ENCODE data around the gene CDK2AP2. TPM values are rescaled to one million over a fixed set of nuclear protein-coding genes. Genes with fewer than 3 reads are reported as not detected.
A peak's percentile ranks its signal among the peaks of the same experiment; 100 is the strongest.

Gene CDK2AP2
- total and polyA plus RNA-seq, 10 of the 15 experiments (the other 5 are each of a cell fraction or from before 2014, with no cell fraction given) = 8.0 to 177 (median 40.9) TPM

GRCh38 chr11:67504950-67505581 lies 2.9 kb downstream of the CDK2AP2 start, which contains the start of gene PITPNM1 (continued):
- TF ChIP-seq RAD21 (IDR thresholded peaks at IDR 0.05; ENCODE audit: insufficient read depth, low read depth, low read length) (no peak), NR2F1 (conservative IDR thresholded peaks at IDR 0.05) (peak; percentile 57), SUZ12 (IDR thresholded peaks at IDR 0.05; ENCODE audit: unreplicated experiment) (no peak), ETV6 (conservative IDR thresholded peaks at IDR 0.05 in 1 of 2, IDR thresholded peaks at IDR 0.05 in 1 of 2; ENCODE audit: borderline replicate concordance in 1 of 2, low read depth in 1 of 2) (no peak), NRF1 (conservative IDR thresholded peaks at IDR 0.05; ENCODE audit: low read depth, low read length) (no peak), CHD1 (IDR thresholded peaks at IDR 0.05; ENCODE audit: low read depth, low read length) (no peak), HDGF (IDR thresholded peaks at IDR 0.05) (no peak), IKZF1 (conservative IDR thresholded peaks at IDR 0.05) (peak; percentile 56), ASH2L (IDR thresholded peaks at IDR 0.05; ENCODE audit: borderline replicate concordance, low read depth) (no peak), ESRRA (IDR thresholded peaks at IDR 0.05; ENCODE audit: low read length) (no peak), PAX5 (IDR thresholded peaks at IDR 0.05; ENCODE audit: borderline replicate concordance, low read depth, low read length) (no peak), EGR1 (IDR thresholded peaks at IDR 0.05; ENCODE audit: borderline replicate concordance in 1 of 2, low read depth in 2 of 2, low read length in 2 of 2) (peak in 1 of 2 experiments; percentile 49; a peak in 1 of 3 replicates), MEF2B (IDR thresholded peaks at IDR 0.05; ENCODE audit: partially characterized antibody, poor library complexity, severe bottlenecking) (no peak), MXI1 (IDR thresholded peaks at IDR 0.05; ENCODE audit: low read depth, low read length) (no peak), SMAD5 (IDR thresholded peaks at IDR 0.05; ENCODE audit: low read depth) (no peak), ATF2 (IDR thresholded peaks at IDR 0.05; ENCODE audit: low read length) (no peak), WRNIP1 (IDR thresholded peaks at IDR 0.05; ENCODE audit: borderline replicate concordance, low read depth, low read length) (no peak), CREB1 (IDR thresholded peaks at IDR 0.05; ENCODE audit: low read depth) (peak; percentile 79), PRDM15 (CRISPR knock-in tag; IDR thresholded peaks at IDR 0.05) (no peak)
- TF ChIP-seq, protein P1, sequence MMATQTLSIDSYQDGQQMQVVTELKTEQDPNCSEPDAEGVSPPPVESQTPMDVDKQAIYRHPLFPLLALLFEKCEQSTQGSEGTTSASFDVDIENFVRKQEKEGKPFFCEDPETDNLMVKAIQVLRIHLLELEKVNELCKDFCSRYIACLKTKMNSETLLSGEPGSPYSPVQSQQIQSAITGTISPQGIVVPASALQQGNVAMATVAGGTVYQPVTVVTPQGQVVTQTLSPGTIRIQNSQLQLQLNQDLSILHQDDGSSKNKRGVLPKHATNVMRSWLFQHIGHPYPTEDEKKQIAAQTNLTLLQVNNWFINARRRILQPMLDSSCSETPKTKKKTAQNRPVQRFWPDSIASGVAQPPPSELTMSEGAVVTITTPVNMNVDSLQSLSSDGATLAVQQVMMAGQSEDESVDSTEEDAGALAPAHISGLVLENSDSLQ (IDR thresholded peaks at IDR 0.05) = no peak
- TF ChIP-seq, protein P2, sequence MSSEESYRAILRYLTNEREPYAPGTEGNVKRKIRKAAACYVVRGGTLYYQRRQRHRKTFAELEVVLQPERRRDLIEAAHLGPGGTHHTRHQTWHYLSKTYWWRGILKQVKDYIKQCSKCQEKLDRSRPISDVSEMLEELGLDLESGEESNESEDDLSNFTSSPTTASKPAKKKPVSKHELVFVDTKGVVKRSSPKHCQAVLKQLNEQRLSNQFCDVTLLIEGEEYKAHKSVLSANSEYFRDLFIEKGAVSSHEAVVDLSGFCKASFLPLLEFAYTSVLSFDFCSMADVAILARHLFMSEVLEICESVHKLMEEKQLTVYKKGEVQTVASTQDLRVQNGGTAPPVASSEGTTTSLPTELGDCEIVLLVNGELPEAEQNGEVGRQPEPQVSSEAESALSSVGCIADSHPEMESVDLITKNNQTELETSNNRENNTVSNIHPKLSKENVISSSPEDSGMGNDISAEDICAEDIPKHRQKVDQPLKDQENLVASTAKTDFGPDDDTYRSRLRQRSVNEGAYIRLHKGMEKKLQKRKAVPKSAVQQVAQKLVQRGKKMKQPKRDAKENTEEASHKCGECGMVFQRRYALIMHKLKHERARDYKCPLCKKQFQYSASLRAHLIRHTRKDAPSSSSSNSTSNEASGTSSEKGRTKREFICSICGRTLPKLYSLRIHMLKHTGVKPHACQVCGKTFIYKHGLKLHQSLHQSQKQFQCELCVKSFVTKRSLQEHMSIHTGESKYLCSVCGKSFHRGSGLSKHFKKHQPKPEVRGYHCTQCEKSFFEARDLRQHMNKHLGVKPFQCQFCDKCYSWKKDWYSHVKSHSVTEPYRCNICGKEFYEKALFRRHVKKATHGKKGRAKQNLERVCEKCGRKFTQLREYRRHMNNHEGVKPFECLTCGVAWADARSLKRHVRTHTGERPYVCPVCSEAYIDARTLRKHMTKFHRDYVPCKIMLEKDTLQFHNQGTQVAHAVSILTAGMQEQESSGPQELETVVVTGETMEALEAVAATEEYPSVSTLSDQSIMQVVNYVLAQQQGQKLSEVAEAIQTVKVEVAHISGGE (CRISPR knock-in tag; IDR thresholded peaks at IDR 0.05) = no peak

Measured in GM12878 (cell line).